K562 (cell line): ENCODE measurements around the gene ZC3H13.

ENCODE experiments used
- BRCA1 ChIP-seq, 2 experiments: fragments of 450-650 bp in 1 of 2; sonication (generic) in 1 of 2; formaldehyde crosslinking in 1 of 2; IDR thresholded peaks; 2 replicates each; pipeline versions ENCODE4 v1.5.0 to v1.6.1; 2017 to 2020; ENCODE audit warnings: mild to moderate bottlenecking in 1 of 2, missing genetic modification reagents in 1 of 2
- CTCF ChIP-seq, 3 experiments: IDR thresholded peaks in 2 of 3; conservative IDR thresholded peaks in 1 of 3; 2 replicates each; pipeline ENCODE4 v1.5.1; 2011 to 2012; ENCODE audit warnings: low read length in 3 of 3, mild to moderate bottlenecking in 3 of 3, control low read depth in 2 of 3, improper control_type of control experiment in 1 of 3, inconsistent platforms in 1 of 3, low read depth in 1 of 3, mixed read lengths in 1 of 3, moderate library complexity in 1 of 3; ENCODE audit not compliant: insufficient read depth in 2 of 3
- ELF1 ChIP-seq: fragments of 200-800 bp; sonication (Bioruptor generic); IDR thresholded peaks from 2 replicates; pipeline ENCODE4 v1.6.1; 2016; ENCODE audit warnings: missing genetic modification characterization, missing compliant biosample characterization
- GATAD2A ChIP-seq: fragments of 450-650 bp; IDR thresholded peaks from 2 replicates; pipeline ENCODE4 v1.6.1; 2017
- JUNB ChIP-seq: fragments of 450-650 bp; formaldehyde crosslinking; conservative IDR thresholded peaks from 2 replicates; pipeline ENCODE4 v1.4.0; 2020; ENCODE audit warnings: mild to moderate bottlenecking
- KLF13 ChIP-seq: fragments of 450-650 bp; IDR thresholded peaks from 2 replicates; pipeline ENCODE4 v1.6.1; 2016; ENCODE audit warnings: missing genetic modification characterization, low read depth, mild to moderate bottlenecking, missing compliant biosample characterization, moderate library complexity, borderline replicate concordance
- ZBED1 ChIP-seq: IDR thresholded peaks from 2 replicates; pipeline ENCODE4 v1.6.1; 2014
- ZNF184 ChIP-seq: sonication (generic); formaldehyde crosslinking; IDR thresholded peaks from 2 replicates; pipeline ENCODE4 v1.5.0; 2020; ENCODE audit warnings: missing genetic modification reagents
- ZNF592 ChIP-seq: fragments of 450-650 bp; IDR thresholded peaks from 2 replicates; pipeline ENCODE4 v1.6.1; 2017; ENCODE audit warnings: antibody characterized with exemption, mild to moderate bottlenecking

GRCh38 chr13:45967589-45967988, 85.0 kb downstream of the ZC3H13 start:
- TF ChIP-seq ZNF184 (CRISPR knock-in tag): no peak
- TF ChIP-seq BRCA1 (IDR thresholded peaks at IDR 0.05): no peak
- TF ChIP-seq BRCA1 (CRISPR knock-in tag; IDR thresholded peaks at IDR 0.05): no peak
- no peak for TF ChIP-seq CTCF (IDR thresholded peaks at IDR 0.05 in 2 of 3, conservative IDR thresholded peaks at IDR 0.05 in 1 of 3; ENCODE audit: insufficient read depth in 2 of 3, low read depth in 1 of 3, low read length in 3 of 3)
- TF ChIP-seq JUNB (CRISPR knock-in tag): no peak
- no peak for TF ChIP-seq ZBED1
- TF ChIP-seq ZNF592: no peak
- no peak for TF ChIP-seq GATAD2A
- TF ChIP-seq ELF1 (tag): no peak
- TF ChIP-seq KLF13 (tag): no peak
